H9 (cell line): ENCODE data around the gene PPP1R14B. TPM values are rescaled to one million over a fixed set of nuclear protein-coding genes. Genes with fewer than 3 reads are reported as not detected.

Experiments
- DNase-seq: peaks from one replicate; pipeline ENCODE4 v3.0.0-alpha.2; 2017
- H2AFZ ChIP-seq: one replicate; pipeline ENCODE4 v1.6.1; 2013; ENCODE audit warnings: mild to moderate bottlenecking, low read length, control low read depth, moderate library complexity
- H2AK5ac ChIP-seq: 2 replicates; pipeline ENCODE4 v1.6.1; 2013; ENCODE audit warnings: low read length, control low read depth, mixed read lengths; ENCODE audit not compliant: insufficient read length
- H2BK120ac ChIP-seq: one replicate; pipeline ENCODE4 v1.6.1; 2013; ENCODE audit warnings: low read depth, mild to moderate bottlenecking, low read length, control low read depth, inconsistent platforms; ENCODE audit not compliant: poor library complexity, severe bottlenecking
- H2BK12ac ChIP-seq: 2 replicates; pipeline ENCODE4 v1.6.1; 2013; ENCODE audit warnings: low read length, control low read depth, mixed read lengths, low read depth; ENCODE audit not compliant: insufficient read length
- H2BK15ac ChIP-seq: 2 replicates; pipeline ENCODE4 v1.6.1; 2013; ENCODE audit warnings: low read depth, low read length, control low read depth
- H2BK20ac ChIP-seq: one replicate; pipeline ENCODE4 v1.6.1; 2013; ENCODE audit warnings: low read depth, mild to moderate bottlenecking, low read length, control low read depth, inconsistent platforms; ENCODE audit not compliant: poor library complexity, severe bottlenecking
- H2BK5ac ChIP-seq: 2 replicates; pipeline ENCODE4 v1.6.1; 2013; ENCODE audit warnings: low read length, control low read depth, mixed read lengths; ENCODE audit not compliant: insufficient read length
- H3K14ac ChIP-seq: 2 replicates; pipeline ENCODE4 v1.6.1; 2013; ENCODE audit warnings: low read length, control low read depth; ENCODE audit not compliant: insufficient read depth
- H3K18ac ChIP-seq: 2 replicates; pipeline ENCODE4 v1.6.1; 2013; ENCODE audit warnings: low read depth, mild to moderate bottlenecking, mixed read lengths, low read length, control low read depth; ENCODE audit not compliant: insufficient read length
- H3K23ac ChIP-seq: 2 replicates; pipeline ENCODE4 v1.6.1; 2013; ENCODE audit warnings: low read length, control low read depth, mixed read lengths, low read depth; ENCODE audit not compliant: insufficient read length
- H3K23me2 ChIP-seq: 2 replicates; pipeline ENCODE4 v1.6.1; 2013; ENCODE audit warnings: low read depth, mild to moderate bottlenecking, mixed read lengths, low read length, control low read depth; ENCODE audit not compliant: insufficient read length, poor library complexity, severe bottlenecking
- H3K27ac ChIP-seq: 2 replicates; pipeline ENCODE4 v1.5.1; 2013; ENCODE audit warnings: low read length, control low read depth, mixed read lengths, low read depth; ENCODE audit not compliant: insufficient read length
- H3K27me3 ChIP-seq: 2 replicates; pipeline ENCODE4 v1.6.1; 2013; ENCODE audit warnings: low read length, control low read depth, inconsistent platforms; ENCODE audit not compliant: insufficient read depth
- H3K4ac ChIP-seq: 2 replicates; pipeline ENCODE4 v1.6.1; 2013; ENCODE audit warnings: low read depth, mild to moderate bottlenecking, control low read depth, inconsistent platforms, low read length, moderate library complexity
- H3K4me1 ChIP-seq: 2 replicates; pipeline ENCODE4 v1.6.1; 2013; ENCODE audit warnings: low read length, control low read depth, inconsistent platforms; ENCODE audit not compliant: insufficient read depth
- H3K4me2 ChIP-seq: 2 replicates; pipeline ENCODE4 v1.6.1; 2013; ENCODE audit warnings: low read length, control low read depth, mixed read lengths; ENCODE audit not compliant: insufficient read length, insufficient read depth
- H3K56ac ChIP-seq: 2 replicates; pipeline ENCODE4 v1.6.1; 2013; ENCODE audit warnings: low read depth, mild to moderate bottlenecking, mixed read lengths, low read length, control low read depth; ENCODE audit not compliant: insufficient read length
- H3K79me1 ChIP-seq: 2 replicates; pipeline ENCODE4 v1.6.1; 2013; ENCODE audit warnings: low read depth, mild to moderate bottlenecking, moderate library complexity, low read length, control low read depth, inconsistent platforms; ENCODE audit not compliant: insufficient read depth, poor library complexity, severe bottlenecking
- H3K79me2 ChIP-seq: 2 replicates; pipeline ENCODE4 v1.6.1; 2013; ENCODE audit warnings: low read length, control low read depth, inconsistent platforms; ENCODE audit not compliant: insufficient read depth
- H3K9ac ChIP-seq: 2 replicates; pipeline ENCODE4 v1.6.1; 2013; ENCODE audit warnings: low read length, control low read depth, mixed read lengths; ENCODE audit not compliant: insufficient read length; ENCODE audit errors: extremely low read depth
- H3K9me3 ChIP-seq: one replicate; pipeline ENCODE4 v1.6.1; 2013; ENCODE audit warnings: low read depth, low read length, inconsistent platforms; ENCODE audit not compliant: control insufficient read depth
- H3T11ph ChIP-seq: one replicate; pipeline ENCODE4 v1.6.1; 2013; ENCODE audit warnings: mild to moderate bottlenecking, low read length, control low read depth, inconsistent platforms
- H4K20me1 ChIP-seq: one replicate; pipeline ENCODE4 v1.6.1; 2013; ENCODE audit not compliant: control insufficient read depth, insufficient read length, insufficient read depth
- H4K5ac ChIP-seq: 2 replicates; pipeline ENCODE4 v1.6.1; 2013; ENCODE audit warnings: low read depth, mild to moderate bottlenecking, mixed read lengths, low read length, control low read depth; ENCODE audit not compliant: insufficient read length
- H4K8ac ChIP-seq: replicated peaks from 2 replicates; pipeline ENCODE4 v1.6.1; 2013; ENCODE audit warnings: low read length, control low read depth, mixed read lengths, low read depth; ENCODE audit not compliant: insufficient read length
- H4K91ac ChIP-seq: 2 replicates; pipeline ENCODE4 v1.6.1; 2013; ENCODE audit warnings: low read depth, mild to moderate bottlenecking, moderate library complexity, mixed read lengths, low read length, control low read depth; ENCODE audit not compliant: insufficient read length
- H3K27ac Mint-ChIP-seq, 3 experiments: 2 replicates in 2 of 3; 3 replicates in 1 of 3; pipeline ENCODE4 v1.8.0; 2020 to 2021; ENCODE audit warnings: mixed read lengths in 3 of 3, mild to moderate bottlenecking in 1 of 3, moderate library complexity in 1 of 3
- H3K27me3 Mint-ChIP-seq: 2 replicates; pipeline ENCODE4 v1.8.0; 2021; ENCODE audit warnings: low read depth, mild to moderate bottlenecking, moderate library complexity, mixed read lengths
- H3K36me3 Mint-ChIP-seq, 3 experiments: 2 replicates in 2 of 3; 3 replicates in 1 of 3; pipeline ENCODE4 v1.8.0; 2020 to 2021; ENCODE audit warnings: low read depth in 3 of 3, mixed read lengths in 3 of 3; ENCODE audit not compliant: insufficient read depth in 1 of 3
- H3K4me1 Mint-ChIP-seq, 2 experiments: 2 replicates each; pipeline ENCODE4 v1.8.0; 2020; ENCODE audit warnings: mixed read lengths in 2 of 2
- H3K4me3 Mint-ChIP-seq, 2 experiments: 2 replicates in 1 of 2; 3 replicates in 1 of 2; pipeline ENCODE4 v1.8.0; 2020 to 2021; ENCODE audit warnings: mild to moderate bottlenecking in 2 of 2, mixed read lengths in 2 of 2, moderate library complexity in 1 of 2
- H3K9me3 Mint-ChIP-seq, 2 experiments: 2 replicates in 1 of 2; 3 replicates in 1 of 2; pipeline ENCODE4 v1.8.0; 2020; ENCODE audit warnings: mild to moderate bottlenecking in 2 of 2, mixed read lengths in 2 of 2, moderate library complexity in 1 of 2
- WGBS: extraction: QIAGEN DNeasy Blood & Tissue Kit; methylation state at CpG from one replicate; pipeline ENCODE4 v1.1.7; 2013; ENCODE audit warnings: missing lambda C conversion rate, low lambda C conversion rate, mixed read lengths; ENCODE audit not compliant: insufficient read length; ENCODE audit errors: extremely low coverage; 5-methylcytosine and 5-hydroxymethylcytosine counted together
- total RNA-seq: library from RNA; stranded (reverse); gene quantifications from 2 replicates; pipeline ENCODE4 v1.2.1, GENCODE V29; 2021
- TF ChIP-seq, protein P1 (sequence below): fragments of 200-600 bp; sonication (generic); conservative IDR thresholded peaks from 3 replicates; pipeline ENCODE4 v1.8.0; 2021; ENCODE audit warnings: antibody characterized with exemption, mild to moderate bottlenecking

PPP1R14B gene
- total RNA-seq, 1 experiment from 2014 or later = 358 TPM

DNA sequence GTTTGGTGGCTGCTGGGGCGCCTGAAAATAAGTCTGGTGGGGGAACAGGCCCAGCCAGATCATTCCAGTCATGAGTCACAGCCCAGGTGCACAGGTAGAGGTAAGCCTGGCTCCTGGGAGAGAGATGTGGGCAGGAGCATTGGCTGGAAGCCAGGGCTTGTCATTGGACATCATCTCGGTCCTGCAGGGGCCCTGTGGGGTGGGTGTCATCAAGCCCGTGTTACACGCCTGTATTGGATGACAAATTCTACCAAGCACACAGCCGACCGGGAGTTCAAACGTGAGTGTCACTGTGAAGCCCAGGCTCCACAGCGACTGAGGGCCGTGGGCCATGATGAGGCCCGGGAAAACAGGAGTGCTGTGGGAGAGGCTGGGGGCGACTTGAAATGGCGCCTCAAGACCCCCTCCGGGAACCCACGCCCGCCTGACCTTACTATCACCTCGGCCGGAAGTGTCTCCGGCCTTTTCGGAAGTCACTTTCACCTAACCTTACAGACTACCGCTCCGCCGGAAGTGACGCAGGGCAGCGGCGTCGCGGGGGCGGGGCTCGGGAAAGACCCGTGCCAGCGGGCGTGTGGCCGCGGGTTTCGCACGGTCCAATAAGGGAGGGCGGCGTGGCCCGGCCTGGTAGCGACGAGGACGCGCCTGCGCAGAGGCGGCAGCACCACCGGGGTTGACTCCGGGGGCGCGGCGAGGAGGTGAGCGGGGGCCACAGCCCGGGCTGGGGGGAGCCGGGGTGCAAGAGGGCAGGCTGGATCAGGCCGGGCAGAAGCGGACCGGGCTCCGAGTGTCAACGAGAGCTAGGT lies 6.1 kb downstream of the PPP1R14B start, which contains the start of gene FKBP2:
TSS of gene FKBP2 (plus strand) at position 661 of the 806 bp plus-strand sequence. CDS start 1,293 bp downstream, outside the sequence.
- Mint-ChIP-seq H3K4me1 (peaks cover 22 to 28% of the 10 kb centered on the region in 2 experiments), H3K4me3 (peak within 1 kb of the TSS; percentile 85 to 93), H3K27me3 (no peaks in the 10 kb centered on the region), H3K9me3 (no peaks in the 10 kb centered on the region), H3K36me3 (peaks cover 13 to 45% (median 26%) of the 10 kb centered on the region in 3 experiments), H3K27ac (peak within 1 kb of the TSS; percentile 99)
- Histone ChIP-seq H3T11ph (no peak within 1 kb of the TSS), H2BK5ac (no peak within 1 kb of the TSS), H3K27ac (no peak within 1 kb of the TSS), H2BK120ac (no peak within 1 kb of the TSS), H3K9me3 (no peaks in the 10 kb centered on the region), H3K56ac (no peak within 1 kb of the TSS), H4K8ac (no peak within 1 kb of the TSS), H2AK5ac (no peak within 1 kb of the TSS), H4K20me1 (no peaks in the 10 kb centered on the region), H4K91ac (no peak within 1 kb of the TSS), H3K79me2 (peaks cover 3% of the 10 kb centered on the region; the same call in 1 of the 2 replicates), H3K27me3 (no peaks in the 10 kb centered on the region), H3K9ac (peak within 1 kb of the TSS; percentile 46), H3K23me2 (peaks cover 12% of the 10 kb centered on the region), H2BK12ac (no peak within 1 kb of the TSS), H3K4me1 (no peaks in the 10 kb centered on the region), H3K79me1 (no peaks in the 10 kb centered on the region), H3K18ac (peak within 1 kb of the TSS; percentile 80), H2BK20ac (no peak within 1 kb of the TSS), H2BK15ac (no peak within 1 kb of the TSS), H2AFZ (no peak within 1 kb of the TSS), H3K14ac (peak within 1 kb of the TSS; percentile 80), H3K4me2 (peak within 1 kb of the TSS; percentile 81), H3K4ac (no peak within 1 kb of the TSS; the same call in 1 of the 2 replicates), H3K23ac (no peak within 1 kb of the TSS), H4K5ac (no peak within 1 kb of the TSS)
- TF ChIP-seq, protein P1, sequence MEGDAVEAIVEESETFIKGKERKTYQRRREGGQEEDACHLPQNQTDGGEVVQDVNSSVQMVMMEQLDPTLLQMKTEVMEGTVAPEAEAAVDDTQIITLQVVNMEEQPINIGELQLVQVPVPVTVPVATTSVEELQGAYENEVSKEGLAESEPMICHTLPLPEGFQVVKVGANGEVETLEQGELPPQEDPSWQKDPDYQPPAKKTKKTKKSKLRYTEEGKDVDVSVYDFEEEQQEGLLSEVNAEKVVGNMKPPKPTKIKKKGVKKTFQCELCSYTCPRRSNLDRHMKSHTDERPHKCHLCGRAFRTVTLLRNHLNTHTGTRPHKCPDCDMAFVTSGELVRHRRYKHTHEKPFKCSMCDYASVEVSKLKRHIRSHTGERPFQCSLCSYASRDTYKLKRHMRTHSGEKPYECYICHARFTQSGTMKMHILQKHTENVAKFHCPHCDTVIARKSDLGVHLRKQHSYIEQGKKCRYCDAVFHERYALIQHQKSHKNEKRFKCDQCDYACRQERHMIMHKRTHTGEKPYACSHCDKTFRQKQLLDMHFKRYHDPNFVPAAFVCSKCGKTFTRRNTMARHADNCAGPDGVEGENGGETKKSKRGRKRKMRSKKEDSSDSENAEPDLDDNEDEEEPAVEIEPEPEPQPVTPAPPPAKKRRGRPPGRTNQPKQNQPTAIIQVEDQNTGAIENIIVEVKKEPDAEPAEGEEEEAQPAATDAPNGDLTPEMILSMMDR = no peak
- WGBS = no CpG with 5 or more reads among the region's 58 CpGs
- peak; percentile 97 for DNase-seq
